ENCODE results near the gene CCDC93.

DNA sequence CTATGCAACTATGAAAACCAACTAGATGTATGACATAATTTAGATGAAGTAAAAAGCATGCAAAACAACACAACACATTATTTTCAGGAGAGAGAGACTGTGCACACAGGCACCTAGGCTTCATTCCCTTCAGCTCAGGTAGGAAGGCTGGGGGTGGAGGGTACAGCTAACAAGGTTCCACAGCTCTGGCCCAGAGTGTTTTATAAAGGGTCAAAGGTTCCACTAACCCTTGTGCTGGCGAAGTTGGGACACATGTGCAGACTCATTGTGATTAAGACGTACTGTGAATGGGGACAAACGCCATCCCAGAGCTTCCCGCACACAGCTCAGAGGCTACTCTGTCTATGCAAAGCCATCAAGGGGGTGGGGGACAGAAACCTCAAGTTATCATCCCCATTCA, 19.1 kb downstream of the CCDC93 start:
- TF ChIP-seq, protein P1, sequence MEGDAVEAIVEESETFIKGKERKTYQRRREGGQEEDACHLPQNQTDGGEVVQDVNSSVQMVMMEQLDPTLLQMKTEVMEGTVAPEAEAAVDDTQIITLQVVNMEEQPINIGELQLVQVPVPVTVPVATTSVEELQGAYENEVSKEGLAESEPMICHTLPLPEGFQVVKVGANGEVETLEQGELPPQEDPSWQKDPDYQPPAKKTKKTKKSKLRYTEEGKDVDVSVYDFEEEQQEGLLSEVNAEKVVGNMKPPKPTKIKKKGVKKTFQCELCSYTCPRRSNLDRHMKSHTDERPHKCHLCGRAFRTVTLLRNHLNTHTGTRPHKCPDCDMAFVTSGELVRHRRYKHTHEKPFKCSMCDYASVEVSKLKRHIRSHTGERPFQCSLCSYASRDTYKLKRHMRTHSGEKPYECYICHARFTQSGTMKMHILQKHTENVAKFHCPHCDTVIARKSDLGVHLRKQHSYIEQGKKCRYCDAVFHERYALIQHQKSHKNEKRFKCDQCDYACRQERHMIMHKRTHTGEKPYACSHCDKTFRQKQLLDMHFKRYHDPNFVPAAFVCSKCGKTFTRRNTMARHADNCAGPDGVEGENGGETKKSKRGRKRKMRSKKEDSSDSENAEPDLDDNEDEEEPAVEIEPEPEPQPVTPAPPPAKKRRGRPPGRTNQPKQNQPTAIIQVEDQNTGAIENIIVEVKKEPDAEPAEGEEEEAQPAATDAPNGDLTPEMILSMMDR (IDR thresholded peaks at IDR 0.05) = no peak
- TF ChIP-seq EP300 (IDR thresholded peaks at IDR 0.05) (no peak), POLR2A (IDR thresholded peaks at IDR 0.05) (no peak), POLR2AphosphoS5 (IDR thresholded peaks at IDR 0.05) (no peak)
